ENCODE measurements around the gene XBP1. TPM values are rescaled to one million over a fixed set of nuclear protein-coding genes. Genes with fewer than 3 reads are reported as not detected.

XBP1 gene
- total and polyA plus RNA-seq, 2 of the 13 experiments (the other 11 are each of a cell fraction or from before 2014, with no cell fraction given), result 416 to 427 TPM

DNA sequence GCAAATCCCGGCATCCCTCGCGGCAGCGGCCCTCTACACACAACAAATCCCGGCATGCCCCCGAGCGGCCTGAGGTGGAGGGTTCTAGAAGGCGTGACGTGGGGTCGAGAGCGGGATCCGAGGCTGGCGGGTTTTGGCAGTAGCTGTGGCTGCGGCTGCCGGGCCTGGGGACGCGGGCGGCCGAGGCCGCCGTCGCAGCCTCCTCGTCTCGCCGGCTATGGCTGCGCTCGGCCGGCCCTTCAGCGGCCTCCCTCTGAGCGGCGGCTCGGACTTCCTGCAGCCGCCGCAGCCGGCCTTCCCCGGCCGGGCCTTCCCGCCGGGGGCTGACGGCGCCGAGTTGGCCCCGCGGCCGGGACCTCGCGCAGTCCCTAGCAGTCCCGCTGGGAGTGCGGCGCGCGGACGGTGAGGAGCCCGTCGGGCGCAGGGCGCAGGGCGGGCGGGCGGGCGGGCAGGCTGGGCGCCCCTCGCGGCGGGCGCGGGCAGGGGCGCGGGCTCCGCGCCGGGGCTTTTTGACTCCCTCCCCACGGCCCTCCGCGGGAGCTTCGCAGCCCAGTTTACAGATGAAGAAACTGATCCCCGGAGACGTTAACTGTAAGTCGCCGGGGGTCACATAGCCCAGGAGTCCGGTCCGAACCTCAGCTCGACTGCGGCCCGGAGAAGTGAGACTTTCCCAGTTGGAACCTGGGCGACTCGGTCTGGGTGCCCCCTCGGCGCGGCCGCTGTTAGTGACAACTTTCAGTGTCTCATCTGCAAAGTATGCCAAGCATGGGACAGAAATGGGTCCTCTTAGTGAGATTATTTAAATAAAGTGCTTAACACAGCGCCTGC is 27.5 kb downstream of the XBP1 start, which contains the start of gene CCDC117 (continued):
- TF ChIP-seq, protein P1, sequence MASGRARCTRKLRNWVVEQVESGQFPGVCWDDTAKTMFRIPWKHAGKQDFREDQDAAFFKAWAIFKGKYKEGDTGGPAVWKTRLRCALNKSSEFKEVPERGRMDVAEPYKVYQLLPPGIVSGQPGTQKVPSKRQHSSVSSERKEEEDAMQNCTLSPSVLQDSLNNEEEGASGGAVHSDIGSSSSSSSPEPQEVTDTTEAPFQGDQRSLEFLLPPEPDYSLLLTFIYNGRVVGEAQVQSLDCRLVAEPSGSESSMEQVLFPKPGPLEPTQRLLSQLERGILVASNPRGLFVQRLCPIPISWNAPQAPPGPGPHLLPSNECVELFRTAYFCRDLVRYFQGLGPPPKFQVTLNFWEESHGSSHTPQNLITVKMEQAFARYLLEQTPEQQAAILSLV (CRISPR knock-in tag; IDR thresholded peaks at IDR 0.05; ENCODE audit: borderline replicate concordance), result peak; percentile 69; the same call in 1 of the 2 replicates
- TF ChIP-seq NR2F6 (IDR thresholded peaks at IDR 0.05) (no peak), NR2F6 (CRISPR knock-in tag; IDR thresholded peaks at IDR 0.05) (no peak), MED1 (CRISPR knock-in tag; IDR thresholded peaks at IDR 0.05) (peak; percentile 48; the same call in 1 of the 2 replicates), ZNF34 (CRISPR knock-in tag; IDR thresholded peaks at IDR 0.05; ENCODE audit: borderline replicate concordance) (no peak), ZSCAN29 (CRISPR knock-in tag; conservative IDR thresholded peaks at IDR 0.05) (no peak), AHR (CRISPR knock-in tag; IDR thresholded peaks at IDR 0.05) (peak; percentile 79; the same call in 1 of the 2 replicates), ZNF225 (CRISPR knock-in tag; IDR thresholded peaks at IDR 0.05) (peak; percentile 68; the same call in 1 of the 2 replicates), ZNF792 (CRISPR knock-in tag; IDR thresholded peaks at IDR 0.05) (0 out of 2 replicates have a peak, but pooled peaks have one; percentile 59), KLF6 (CRISPR knock-in tag; IDR thresholded peaks at IDR 0.05) (peak; percentile 68; the same call in 1 of the 2 replicates), ZNF543 (CRISPR knock-in tag; IDR thresholded peaks at IDR 0.05) (peak; percentile 67; the same call in 1 of the 2 replicates), RFXANK (CRISPR knock-in tag; IDR thresholded peaks at IDR 0.05) (no peak), SMAD3 (CRISPR knock-in tag; IDR thresholded peaks at IDR 0.05) (peak; percentile 74; the same call in 1 of the 2 replicates)
- TF ChIP-seq, protein P2, sequence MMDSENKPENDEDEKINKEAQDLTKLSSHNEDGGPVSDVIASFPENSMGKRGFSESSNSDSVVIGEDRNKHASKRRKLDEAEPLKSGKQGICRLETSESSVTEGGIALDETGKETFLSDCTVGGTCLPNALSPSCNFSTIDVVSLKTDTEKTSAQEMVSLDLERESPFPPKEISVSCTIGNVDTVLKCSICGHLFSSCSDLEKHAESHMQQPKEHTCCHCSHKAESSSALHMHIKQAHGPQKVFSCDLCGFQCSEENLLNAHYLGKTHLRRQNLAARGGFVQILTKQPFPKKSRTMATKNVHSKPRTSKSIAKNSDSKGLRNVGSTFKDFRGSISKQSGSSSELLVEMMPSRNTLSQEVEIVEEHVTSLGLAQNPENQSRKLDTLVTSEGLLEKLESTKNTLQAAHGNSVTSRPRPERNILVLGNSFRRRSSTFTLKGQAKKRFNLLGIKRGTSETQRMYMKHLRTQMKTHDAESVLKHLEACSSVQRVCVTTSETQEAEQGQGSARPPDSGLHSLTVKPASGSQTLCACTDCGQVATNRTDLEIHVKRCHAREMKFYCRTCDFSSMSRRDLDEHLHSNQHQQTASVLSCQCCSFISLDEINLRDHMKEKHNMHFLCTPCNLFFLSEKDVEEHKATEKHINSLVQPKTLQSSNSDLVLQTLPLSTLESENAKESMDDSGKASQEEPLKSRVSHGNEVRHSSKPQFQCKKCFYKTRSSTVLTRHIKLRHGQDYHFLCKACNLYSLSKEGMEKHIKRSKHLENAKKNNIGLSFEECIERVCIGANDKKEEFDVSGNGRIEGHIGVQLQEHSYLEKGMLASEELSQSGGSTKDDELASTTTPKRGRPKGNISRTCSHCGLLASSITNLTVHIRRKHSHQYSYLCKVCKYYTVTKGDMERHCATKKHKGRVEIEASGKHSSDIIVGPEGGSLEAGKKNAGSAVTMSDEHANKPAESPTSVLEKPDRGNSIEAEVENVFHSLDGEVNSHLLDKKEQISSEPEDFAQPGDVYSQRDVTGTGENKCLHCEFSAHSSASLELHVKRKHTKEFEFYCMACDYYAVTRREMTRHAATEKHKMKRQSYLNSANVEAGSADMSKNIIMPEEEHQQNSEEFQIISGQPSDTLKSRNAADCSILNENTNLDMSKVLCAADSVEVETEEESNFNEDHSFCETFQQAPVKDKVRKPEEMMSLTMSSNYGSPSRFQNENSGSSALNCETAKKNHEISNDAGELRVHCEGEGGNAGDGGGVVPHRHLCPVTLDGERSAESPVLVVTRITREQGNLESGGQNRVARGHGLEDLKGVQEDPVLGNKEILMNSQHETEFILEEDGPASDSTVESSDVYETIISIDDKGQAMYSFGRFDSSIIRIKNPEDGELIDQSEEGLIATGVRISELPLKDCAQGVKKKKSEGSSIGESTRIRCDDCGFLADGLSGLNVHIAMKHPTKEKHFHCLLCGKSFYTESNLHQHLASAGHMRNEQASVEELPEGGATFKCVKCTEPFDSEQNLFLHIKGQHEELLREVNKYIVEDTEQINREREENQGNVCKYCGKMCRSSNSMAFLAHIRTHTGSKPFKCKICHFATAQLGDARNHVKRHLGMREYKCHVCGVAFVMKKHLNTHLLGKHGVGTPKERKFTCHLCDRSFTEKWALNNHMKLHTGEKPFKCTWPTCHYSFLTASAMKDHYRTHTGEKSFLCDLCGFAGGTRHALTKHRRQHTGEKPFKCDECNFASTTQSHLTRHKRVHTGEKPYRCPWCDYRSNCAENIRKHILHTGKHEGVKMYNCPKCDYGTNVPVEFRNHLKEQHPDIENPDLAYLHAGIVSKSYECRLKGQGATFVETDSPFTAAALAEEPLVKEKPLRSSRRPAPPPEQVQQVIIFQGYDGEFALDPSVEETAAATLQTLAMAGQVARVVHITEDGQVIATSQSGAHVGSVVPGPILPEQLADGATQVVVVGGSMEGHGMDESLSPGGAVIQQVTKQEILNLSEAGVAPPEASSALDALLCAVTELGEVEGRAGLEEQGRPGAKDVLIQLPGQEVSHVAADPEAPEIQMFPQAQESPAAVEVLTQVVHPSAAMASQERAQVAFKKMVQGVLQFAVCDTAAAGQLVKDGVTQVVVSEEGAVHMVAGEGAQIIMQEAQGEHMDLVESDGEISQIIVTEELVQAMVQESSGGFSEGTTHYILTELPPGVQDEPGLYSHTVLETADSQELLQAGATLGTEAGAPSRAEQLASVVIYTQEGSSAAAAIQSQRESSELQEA (CRISPR knock-in tag; IDR thresholded peaks at IDR 0.05; ENCODE audit: not compliant biosample characterization), result no peak
- TF ChIP-seq, protein P3, sequence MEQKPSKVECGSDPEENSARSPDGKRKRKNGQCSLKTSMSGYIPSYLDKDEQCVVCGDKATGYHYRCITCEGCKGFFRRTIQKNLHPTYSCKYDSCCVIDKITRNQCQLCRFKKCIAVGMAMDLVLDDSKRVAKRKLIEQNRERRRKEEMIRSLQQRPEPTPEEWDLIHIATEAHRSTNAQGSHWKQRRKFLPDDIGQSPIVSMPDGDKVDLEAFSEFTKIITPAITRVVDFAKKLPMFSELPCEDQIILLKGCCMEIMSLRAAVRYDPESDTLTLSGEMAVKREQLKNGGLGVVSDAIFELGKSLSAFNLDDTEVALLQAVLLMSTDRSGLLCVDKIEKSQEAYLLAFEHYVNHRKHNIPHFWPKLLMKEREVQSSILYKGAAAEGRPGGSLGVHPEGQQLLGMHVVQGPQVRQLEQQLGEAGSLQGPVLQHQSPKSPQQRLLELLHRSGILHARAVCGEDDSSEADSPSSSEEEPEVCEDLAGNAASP (CRISPR knock-in tag; IDR thresholded peaks at IDR 0.05; ENCODE audit: borderline replicate concordance), result peak; percentile 62
- TF ChIP-seq, protein P4, sequence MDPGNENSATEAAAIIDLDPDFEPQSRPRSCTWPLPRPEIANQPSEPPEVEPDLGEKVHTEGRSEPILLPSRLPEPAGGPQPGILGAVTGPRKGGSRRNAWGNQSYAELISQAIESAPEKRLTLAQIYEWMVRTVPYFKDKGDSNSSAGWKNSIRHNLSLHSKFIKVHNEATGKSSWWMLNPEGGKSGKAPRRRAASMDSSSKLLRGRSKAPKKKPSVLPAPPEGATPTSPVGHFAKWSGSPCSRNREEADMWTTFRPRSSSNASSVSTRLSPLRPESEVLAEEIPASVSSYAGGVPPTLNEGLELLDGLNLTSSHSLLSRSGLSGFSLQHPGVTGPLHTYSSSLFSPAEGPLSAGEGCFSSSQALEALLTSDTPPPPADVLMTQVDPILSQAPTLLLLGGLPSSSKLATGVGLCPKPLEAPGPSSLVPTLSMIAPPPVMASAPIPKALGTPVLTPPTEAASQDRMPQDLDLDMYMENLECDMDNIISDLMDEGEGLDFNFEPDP (CRISPR knock-in tag; conservative IDR thresholded peaks at IDR 0.05), result 0 out of 2 replicates have a peak, but pooled peaks have one; percentile 56

All from HepG2 (cell line).